ENCODE data around the gene ARPIN.
A peak's percentile ranks its signal among the peaks of the same experiment; 100 is the strongest.
"Not testable (repeated sequence)": the region's sequence is repeated elsewhere in the genome, so short reads cannot be mapped to it uniquely, and the experiment has no call there.

Gene ARPIN

DNA sequence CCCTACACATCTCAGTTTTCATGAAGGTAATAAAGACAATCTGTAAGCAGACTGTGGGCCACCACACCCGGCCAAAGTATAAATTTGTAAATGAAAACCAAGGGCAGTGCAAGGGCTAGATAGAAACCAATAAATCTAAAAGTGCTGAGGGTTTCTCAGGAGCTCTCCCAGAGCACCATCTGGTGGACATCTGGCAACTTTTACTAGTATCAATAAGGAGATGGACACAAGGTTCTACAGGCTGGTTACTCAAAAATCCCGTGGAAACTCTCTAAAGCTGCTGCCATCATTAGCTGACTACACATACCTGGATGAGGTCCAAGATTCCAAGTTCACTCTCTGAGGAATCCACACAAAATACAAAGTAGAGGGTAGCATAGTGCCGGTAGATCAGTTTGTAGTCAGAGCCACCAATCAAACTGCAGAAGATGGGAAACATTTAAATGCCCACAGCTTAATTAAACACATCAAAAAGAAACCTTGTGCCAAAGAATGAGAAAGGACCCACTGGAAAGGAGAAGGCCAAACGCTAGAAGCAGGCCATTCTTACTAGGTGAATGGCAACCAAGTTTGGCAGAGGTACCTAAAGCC lies 24.4 kb downstream of the ARPIN start:
- no peak overlapping the region for H3K4me3 ChIP-seq (ENCODE audit: low read depth, low read length)
- no peak for DNase-seq (ENCODE audit: low read depth)
- TF ChIP-seq, protein P1, sequence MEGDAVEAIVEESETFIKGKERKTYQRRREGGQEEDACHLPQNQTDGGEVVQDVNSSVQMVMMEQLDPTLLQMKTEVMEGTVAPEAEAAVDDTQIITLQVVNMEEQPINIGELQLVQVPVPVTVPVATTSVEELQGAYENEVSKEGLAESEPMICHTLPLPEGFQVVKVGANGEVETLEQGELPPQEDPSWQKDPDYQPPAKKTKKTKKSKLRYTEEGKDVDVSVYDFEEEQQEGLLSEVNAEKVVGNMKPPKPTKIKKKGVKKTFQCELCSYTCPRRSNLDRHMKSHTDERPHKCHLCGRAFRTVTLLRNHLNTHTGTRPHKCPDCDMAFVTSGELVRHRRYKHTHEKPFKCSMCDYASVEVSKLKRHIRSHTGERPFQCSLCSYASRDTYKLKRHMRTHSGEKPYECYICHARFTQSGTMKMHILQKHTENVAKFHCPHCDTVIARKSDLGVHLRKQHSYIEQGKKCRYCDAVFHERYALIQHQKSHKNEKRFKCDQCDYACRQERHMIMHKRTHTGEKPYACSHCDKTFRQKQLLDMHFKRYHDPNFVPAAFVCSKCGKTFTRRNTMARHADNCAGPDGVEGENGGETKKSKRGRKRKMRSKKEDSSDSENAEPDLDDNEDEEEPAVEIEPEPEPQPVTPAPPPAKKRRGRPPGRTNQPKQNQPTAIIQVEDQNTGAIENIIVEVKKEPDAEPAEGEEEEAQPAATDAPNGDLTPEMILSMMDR (IDR thresholded peaks at IDR 0.05; ENCODE audit: control insufficient read depth, extremely low read depth, insufficient read depth): peak; percentile 49

DNA sequence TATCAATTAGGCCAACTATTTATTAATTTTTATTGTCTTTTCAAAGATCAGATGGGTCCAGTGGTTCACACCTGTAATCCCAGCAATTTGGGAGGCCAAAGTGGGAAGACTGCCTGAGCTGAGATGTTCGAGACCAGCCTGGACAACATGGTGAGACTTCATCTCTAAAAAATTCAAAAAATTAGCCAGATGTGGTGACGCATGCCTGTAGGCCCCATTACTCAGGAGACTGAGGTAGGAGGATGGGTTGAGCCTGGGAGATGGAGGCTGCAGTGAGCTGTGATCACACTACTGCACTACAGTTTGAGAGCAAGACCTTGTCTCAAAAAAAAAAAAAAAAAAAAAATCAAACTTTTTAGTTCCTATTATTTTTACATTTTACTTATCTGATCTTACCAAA lies 27.1 kb downstream of the ARPIN start:
- no peak for DNase-seq (ENCODE audit: low read depth)
- TF ChIP-seq, protein P1 (IDR thresholded peaks at IDR 0.05; ENCODE audit: control insufficient read depth, extremely low read depth, insufficient read depth): no peak
- no peak overlapping the region for H3K4me3 ChIP-seq (ENCODE audit: low read depth, low read length)

DNA sequence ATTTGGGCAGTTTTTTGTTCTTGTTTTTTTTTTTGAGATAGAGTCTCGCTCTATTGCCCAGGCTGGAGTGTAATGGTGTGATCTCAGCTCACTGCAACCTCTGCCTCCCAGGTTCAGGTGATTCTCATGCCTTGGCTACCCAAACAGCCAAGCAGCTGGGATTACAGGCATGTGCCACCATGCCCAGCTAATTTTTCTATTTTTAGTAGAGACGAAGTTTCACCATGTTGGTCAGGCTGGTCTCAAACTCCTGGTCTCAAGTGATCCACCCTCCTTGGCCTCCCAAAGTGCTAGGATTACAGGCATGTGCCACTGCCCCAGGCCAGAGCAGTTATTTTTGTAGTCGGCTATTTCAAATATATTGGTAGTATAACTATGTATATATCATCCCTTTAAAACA lies 27.6 kb downstream of the ARPIN start:
- not testable (repeated sequence) for H3K4me3 ChIP-seq (ENCODE audit: low read depth, low read length); DNase-seq (ENCODE audit: low read depth)

DNA sequence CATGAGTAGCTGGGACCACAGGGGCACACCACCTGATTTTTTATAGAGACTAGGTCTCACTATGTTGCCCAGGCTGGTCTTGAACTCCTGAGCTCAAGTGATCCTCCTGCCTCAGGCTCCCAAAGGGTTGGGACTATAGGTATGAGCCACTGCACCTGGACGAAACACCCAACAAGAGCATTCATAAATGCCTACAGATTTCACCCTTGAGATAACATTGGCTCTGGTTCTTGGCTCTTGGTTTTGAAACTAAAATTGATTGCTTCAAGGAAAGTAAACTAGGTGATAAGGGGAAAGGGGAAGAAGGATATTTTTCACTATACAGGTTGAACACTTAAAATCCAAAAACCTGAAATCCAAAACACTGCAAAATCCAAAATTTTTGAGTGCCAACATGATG lies 29.2 kb downstream of the ARPIN start:
- TF ChIP-seq, protein P1 (IDR thresholded peaks at IDR 0.05; ENCODE audit: control insufficient read depth, extremely low read depth, insufficient read depth): no peak
- DNase-seq (ENCODE audit: low read depth): no peak
- no peak overlapping the region for H3K4me3 ChIP-seq (ENCODE audit: low read depth, low read length)

DNA sequence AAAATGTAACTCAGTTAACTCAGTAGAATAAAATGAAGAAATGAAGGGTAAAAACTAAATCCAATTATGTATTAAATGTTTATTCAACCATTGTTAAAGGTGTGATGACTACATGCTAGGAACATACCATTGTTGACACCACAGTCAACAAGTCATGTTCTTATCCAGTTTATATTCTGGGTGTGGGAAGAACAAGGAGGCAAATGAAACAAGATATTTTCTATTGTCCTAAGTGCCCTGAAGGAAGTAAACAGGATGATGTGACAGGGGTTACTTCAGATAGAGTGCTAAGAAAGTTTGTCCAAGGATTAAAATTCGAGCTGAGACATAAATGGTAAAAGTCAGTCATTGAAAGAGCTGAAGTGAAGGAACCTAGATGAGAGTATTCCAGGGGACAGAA lies 32.0 kb downstream of the ARPIN start:
- TF ChIP-seq, protein P1 (IDR thresholded peaks at IDR 0.05; ENCODE audit: control insufficient read depth, extremely low read depth, insufficient read depth): no peak
- DNase-seq (ENCODE audit: low read depth): no peak
- no peak overlapping the region for H3K4me3 ChIP-seq (ENCODE audit: low read depth, low read length)

DNA sequence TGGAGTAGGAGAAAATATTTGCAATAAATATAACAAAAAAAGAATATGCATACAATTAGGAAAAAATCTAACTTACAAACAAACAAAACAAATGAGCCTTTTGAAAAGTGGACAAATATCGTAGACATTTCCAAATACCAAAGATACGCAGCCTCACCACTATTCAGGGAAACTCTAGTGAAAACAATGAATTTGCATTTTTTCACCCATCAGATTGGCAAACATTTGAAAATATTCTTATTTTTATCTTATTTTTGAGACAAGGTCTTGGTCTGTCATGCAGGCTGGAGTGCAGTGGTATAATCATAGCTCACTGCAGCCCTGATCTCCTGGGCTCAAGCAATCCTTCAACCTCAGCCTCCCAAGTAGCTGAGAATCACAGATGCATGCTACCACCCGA lies 34.4 kb downstream of the ARPIN start:
- H3K4me3 ChIP-seq (ENCODE audit: low read depth, low read length): no peak overlapping the region
- TF ChIP-seq, protein P1 (IDR thresholded peaks at IDR 0.05; ENCODE audit: control insufficient read depth, extremely low read depth, insufficient read depth): no peak
- DNase-seq (ENCODE audit: low read depth): no peak

DNA sequence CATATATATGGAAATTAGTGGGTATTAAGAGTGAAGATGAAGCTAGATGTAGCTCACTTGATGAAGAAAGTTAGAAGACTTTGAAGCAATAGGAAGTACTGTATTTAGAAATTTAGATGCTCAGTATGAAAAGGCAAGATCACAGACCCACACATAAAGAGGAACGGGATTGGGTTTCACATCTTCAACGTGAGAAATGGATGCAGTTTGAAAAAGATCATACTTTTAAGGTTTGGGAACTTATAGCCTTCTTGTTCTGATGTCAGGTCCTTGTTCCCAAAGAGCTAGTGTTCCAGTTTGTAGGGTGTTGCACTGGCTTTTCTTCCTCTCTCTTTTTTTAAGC lies 35.7 kb downstream of the ARPIN start:
- no peak overlapping the region for H3K4me3 ChIP-seq (ENCODE audit: low read depth, low read length)
- DNase-seq (ENCODE audit: low read depth): no peak
- TF ChIP-seq, protein P1 (IDR thresholded peaks at IDR 0.05; ENCODE audit: control insufficient read depth, extremely low read depth, insufficient read depth): no peak

Measured in LNCaP clone FGC (cell line).